ENCODE data around the gene ASB16. TPM values are rescaled to one million over a fixed set of nuclear protein-coding genes. Genes with fewer than 3 reads are reported as not detected.

ASB16 gene
- total RNA-seq, 1 donor from 2014 or later: not detected

DNA sequence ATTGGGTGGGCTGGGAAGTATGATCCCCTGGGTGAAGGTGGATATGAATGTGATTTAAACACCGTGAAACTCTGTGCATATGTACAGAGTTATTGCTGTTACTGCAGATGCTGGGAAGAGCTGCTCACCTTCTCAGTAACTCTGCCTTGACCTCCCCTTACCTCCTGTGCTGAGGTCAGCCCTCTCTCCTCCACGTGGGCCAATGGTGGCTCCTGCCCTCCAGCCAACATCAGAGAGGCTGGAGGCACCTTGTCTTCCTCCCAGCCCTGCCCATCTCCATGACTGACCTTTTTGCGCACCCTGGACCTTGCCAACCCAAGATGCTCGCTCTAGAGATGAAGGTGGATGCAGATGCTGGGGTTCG lies 387 bp upstream of the ASB16 start:
- Mint-ChIP-seq H3K27ac (no peak overlapping the region), H3K4me3 (no peak overlapping the region), H3K4me1 (peaks cover 9% of the 10 kb centered on the region), H3K27me3 (no peaks in the 10 kb centered on the region), H3K36me3 (ENCODE audit: low read depth) (peaks cover 2% of the 10 kb centered on the region), H3K9me3 (no peaks in the 10 kb centered on the region)
- POLR2A ChIA-PET: no interaction called here
- intact Hi-C loops (cut with micrococcal nuclease): no loop called here
- TF ChIP-seq, protein P1, sequence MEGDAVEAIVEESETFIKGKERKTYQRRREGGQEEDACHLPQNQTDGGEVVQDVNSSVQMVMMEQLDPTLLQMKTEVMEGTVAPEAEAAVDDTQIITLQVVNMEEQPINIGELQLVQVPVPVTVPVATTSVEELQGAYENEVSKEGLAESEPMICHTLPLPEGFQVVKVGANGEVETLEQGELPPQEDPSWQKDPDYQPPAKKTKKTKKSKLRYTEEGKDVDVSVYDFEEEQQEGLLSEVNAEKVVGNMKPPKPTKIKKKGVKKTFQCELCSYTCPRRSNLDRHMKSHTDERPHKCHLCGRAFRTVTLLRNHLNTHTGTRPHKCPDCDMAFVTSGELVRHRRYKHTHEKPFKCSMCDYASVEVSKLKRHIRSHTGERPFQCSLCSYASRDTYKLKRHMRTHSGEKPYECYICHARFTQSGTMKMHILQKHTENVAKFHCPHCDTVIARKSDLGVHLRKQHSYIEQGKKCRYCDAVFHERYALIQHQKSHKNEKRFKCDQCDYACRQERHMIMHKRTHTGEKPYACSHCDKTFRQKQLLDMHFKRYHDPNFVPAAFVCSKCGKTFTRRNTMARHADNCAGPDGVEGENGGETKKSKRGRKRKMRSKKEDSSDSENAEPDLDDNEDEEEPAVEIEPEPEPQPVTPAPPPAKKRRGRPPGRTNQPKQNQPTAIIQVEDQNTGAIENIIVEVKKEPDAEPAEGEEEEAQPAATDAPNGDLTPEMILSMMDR (IDR thresholded peaks at IDR 0.05): no peak
- CTCF ChIA-PET: no interaction called here
- ATAC-seq (ENCODE audit: low read depth) (no peak), DNase-seq (no peak)

DNA sequence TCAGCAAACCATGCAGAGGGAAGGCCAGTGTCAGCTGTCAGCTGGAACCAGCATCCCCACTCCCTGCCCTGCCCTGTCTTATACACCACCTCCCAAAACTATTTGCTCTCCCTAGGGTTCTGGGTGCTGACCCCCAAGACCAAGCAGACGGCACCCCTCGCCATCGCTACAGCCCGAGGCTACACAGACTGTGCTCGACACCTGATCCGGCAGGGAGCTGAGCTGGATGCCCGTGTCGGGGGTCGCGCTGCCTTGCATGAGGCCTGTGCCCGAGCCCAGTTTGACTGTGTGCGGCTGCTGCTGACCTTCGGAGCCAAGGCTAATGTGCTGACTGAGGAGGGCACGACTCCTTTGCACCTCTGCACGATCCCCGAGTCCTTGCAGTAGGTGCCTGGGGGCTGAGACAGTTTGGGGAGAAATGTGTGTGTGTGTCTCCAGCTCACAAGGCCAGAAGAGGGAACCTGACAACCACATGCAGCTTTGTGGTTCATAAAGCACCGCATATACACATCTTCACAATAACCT lies 1.5 kb downstream of the ASB16 start:
- H3K4me3 Mint-ChIP-seq: no peak overlapping the region
- intact Hi-C loops (cut with micrococcal nuclease): no loop called here
- peaks cover 14% of the 10 kb centered on the region for H3K36me3 Mint-ChIP-seq (ENCODE audit: low read depth)
- POLR2A ChIA-PET: interaction anchor here (0.5 kb wide), 1 partner anchor 46 kb away, joined by 3 read pairs; no protein-coding TSS in a partner anchor
- no peaks in the 10 kb centered on the region for H3K9me3 Mint-ChIP-seq
- H3K4me1 Mint-ChIP-seq: peaks cover 9% of the 10 kb centered on the region
- ATAC-seq (ENCODE audit: low read depth): no peak
- no peaks in the 10 kb centered on the region for H3K27me3 Mint-ChIP-seq
- CTCF ChIA-PET: no interaction called here
- H3K27ac Mint-ChIP-seq: no peak overlapping the region
- no peak for DNase-seq
- TF ChIP-seq, protein P1 (IDR thresholded peaks at IDR 0.05): no peak

DNA sequence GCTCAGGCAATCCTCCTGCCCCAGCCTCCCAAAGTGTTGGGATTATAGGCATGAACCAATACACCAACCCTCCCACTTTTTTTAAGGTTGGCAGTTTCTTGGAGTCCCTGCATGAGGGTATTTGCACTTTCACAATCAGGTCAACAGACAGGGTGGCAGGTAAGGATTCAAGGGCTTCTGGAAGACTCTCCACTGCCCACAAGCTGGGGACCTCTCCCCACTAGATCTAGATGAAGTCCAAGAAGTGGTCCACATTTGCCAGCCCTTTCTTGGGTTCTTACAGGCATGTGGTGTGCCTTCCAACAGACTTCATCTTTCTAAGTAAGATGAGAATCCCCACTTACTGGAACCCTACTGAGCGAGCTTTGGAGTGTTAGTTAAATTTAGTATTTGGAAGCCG lies 3.9 kb downstream of the ASB16 start:
- no peak overlapping the region for H3K27ac Mint-ChIP-seq
- ChIA-PET CTCF (no interaction called here), POLR2A (no interaction called here)
- intact Hi-C loops (cut with micrococcal nuclease): no loop called here
- peaks cover 29% of the 10 kb centered on the region for H3K36me3 Mint-ChIP-seq (ENCODE audit: low read depth)
- ATAC-seq (ENCODE audit: low read depth) (no peak), DNase-seq (no peak)
- TF ChIP-seq, protein P1 (IDR thresholded peaks at IDR 0.05): no peak
- H3K27me3 Mint-ChIP-seq: no peaks in the 10 kb centered on the region
- H3K4me1 Mint-ChIP-seq: peaks cover 4% of the 10 kb centered on the region
- no peaks in the 10 kb centered on the region for H3K9me3 Mint-ChIP-seq
- no peak overlapping the region for H3K4me3 Mint-ChIP-seq

- Mint-ChIP-seq H3K27ac (no peak overlapping the region), H3K9me3 (no peaks in the 10 kb centered on the region), H3K36me3 (ENCODE audit: low read depth) (peaks cover 30% of the 10 kb centered on the region), H3K27me3 (no peaks in the 10 kb centered on the region), H3K4me1 (no peaks in the 10 kb centered on the region), H3K4me3 (no peak overlapping the region)
- no peak for ATAC-seq (ENCODE audit: low read depth)
- POLR2A ChIA-PET: interaction anchor here (0.6 kb wide), 1 partner anchor 23 kb away, joined by 3 read pairs; the partner anchor contains the start of gene ATXN7L3
- CTCF ChIA-PET: no interaction called here
- TF ChIP-seq, protein P1 (IDR thresholded peaks at IDR 0.05): no peak
- DNase-seq: no peak
- intact Hi-C loops (cut with micrococcal nuclease): no loop called here
Observed at GRCh38 chr17:44176257-44176656, 5.8 kb downstream of the ASB16 start.

- peaks cover 35% of the 10 kb centered on the region for H3K36me3 Mint-ChIP-seq (ENCODE audit: low read depth)
- no peak for ATAC-seq (ENCODE audit: low read depth)
Observed at GRCh38 chr17:44176671-44177501, 6.4 kb downstream of the ASB16 start.

More at GRCh38 chr17:44176671-44177501, 6.4 kb downstream of the ASB16 start:
- ChIA-PET POLR2A (interaction anchor here (0.6 kb wide), 1 partner anchor 23 kb away, joined by 3 read pairs; the partner anchor contains the start of gene ATXN7L3), CTCF (no interaction called here)
- TF ChIP-seq, protein P1 (IDR thresholded peaks at IDR 0.05): no peak
- no peak for DNase-seq
- Mint-ChIP-seq H3K27me3 (no peaks in the 10 kb centered on the region), H3K9me3 (no peaks in the 10 kb centered on the region), H3K4me1 (peaks cover 2% of the 10 kb centered on the region), H3K4me3 (no peak overlapping the region), H3K27ac (no peak overlapping the region)
- intact Hi-C loops (cut with micrococcal nuclease): no loop called here

Measured in activated B cell treated with CpG ODN at 0.5 μM for 24 hours (primary cell).